H1 (cell line): ENCODE measurements around the gene CEP72. TPM values are rescaled to one million over a fixed set of nuclear protein-coding genes. Genes with fewer than 3 reads are reported as not detected.

ENCODE experiments used
- ATF3 ChIP-seq: IDR thresholded peaks from 2 replicates; pipeline ENCODE4 v1.6.1; 2011; ENCODE audit warnings: low read depth, mild to moderate bottlenecking, low read length; ENCODE audit not compliant: insufficient read depth
- BCL11A ChIP-seq, 2 experiments: IDR thresholded peaks; one replicate each; pipeline ENCODE4 v1.6.1; 2011; ENCODE audit warnings: low read depth in 2 of 2, low read length in 2 of 2, mild to moderate bottlenecking in 2 of 2
- CHD7 ChIP-seq: fragments of 300-600 bp; sonication (generic); IDR thresholded peaks from 2 replicates; pipeline ENCODE4 v1.7.1; 2012; ENCODE audit warnings: low read length, moderate library complexity, mild to moderate bottlenecking, inconsistent platforms; ENCODE audit not compliant: insufficient replicate concordance
- CTCF ChIP-seq, 3 experiments: IDR thresholded peaks; 1 replicate in 2 of 3; 2 replicates in 1 of 3; pipeline versions ENCODE4 v1.5.1 to v1.6.1; 2011; ENCODE audit warnings: low read length in 3 of 3, mild to moderate bottlenecking in 3 of 3, inconsistent platforms in 2 of 3, low read depth in 1 of 3, moderate library complexity in 1 of 3; ENCODE audit not compliant: insufficient read depth in 1 of 3; ENCODE audit errors: control extremely low read depth in 1 of 3
- HDAC6 ChIP-seq: IDR thresholded peaks from one replicate; pipeline ENCODE4 v1.7.1; 2012; ENCODE audit warnings: low read depth, mild to moderate bottlenecking, inconsistent platforms, low read length, moderate library complexity
- polyA plus RNA-seq, 7 experiments: library from polyadenylated mRNA; depleted of rRNA in 3 of 7; stranded (reverse) in 5 of 7; unstranded in 2 of 7; fragments of >200 nt in 5 of 7; fragments of 200-250 nt in 2 of 7; gene quantifications; 1 replicate in 5 of 7; 2 replicates in 1 of 7; 4 replicates in 1 of 7; pipeline versions ENCODE4 v1.2.1 to v1.2.3, GENCODE V29; 2011 to 2013; ENCODE audit warnings: missing spikeins in 2 of 7, mixed read lengths in 2 of 7
- total RNA-seq: library from RNA; stranded (reverse); fragmentation: NEBNext Ultra II Directional; extraction: Animal tissue kit (Norgen Biotek cat#: 25700); gene quantifications from 2 replicates; pipeline ENCODE4 v1.2.1, GENCODE V29; 2021

The CEP72 gene
- total and polyA plus RNA-seq, 2 of the 8 experiments (the other 6 are each of a cell fraction or from before 2014, with no cell fraction given): 13.1 to 19.6 TPM

- TF ChIP-seq CHD7: no peak
- peak in 2 of 3 experiments; percentile 88 to 94; a peak in 3 of 4 replicates for TF ChIP-seq CTCF (IDR thresholded peaks at IDR 0.05; ENCODE audit: control extremely low read depth in 1 of 3, insufficient read depth in 1 of 3, low read depth in 1 of 3, low read length in 3 of 3)
- TF ChIP-seq BCL11A (IDR thresholded peaks at IDR 0.05; ENCODE audit: low read depth in 2 of 2, low read length in 2 of 2): no peak
- no peak for TF ChIP-seq ATF3
- TF ChIP-seq HDAC6: no peak
Measured at GRCh38 chr5:671459-672328, 59.6 kb downstream of the CEP72 start (continued).
